SK-N-MC (cell line): ENCODE measurements around the gene RBBP4.
A peak's percentile ranks its signal among the peaks of the same experiment; 100 is the strongest.
"Not testable (repeated sequence)": the region's sequence is repeated elsewhere in the genome, so short reads cannot be mapped to it uniquely, and the experiment has no call there.

Experiments
- DNase-seq: peaks from one replicate; pipeline ENCODE4 v3.0.0-alpha.2; 2011; ENCODE audit warnings: low read depth, low spot score
- H3K27ac ChIP-seq: fragments of 200-600 bp; sonication (generic); 2 replicates; pipeline ENCODE4 v1.5.1; 2016; ENCODE audit warnings: mixed run types
- H3K36me3 ChIP-seq: fragments of 200-600 bp; sonication (generic); 2 replicates; pipeline ENCODE4 v1.6.1; 2017; ENCODE audit warnings: antibody characterized with exemption, low read length, mixed read lengths; ENCODE audit not compliant: insufficient read depth
- H3K4me3 ChIP-seq: fragments of 200-600 bp; sonication (generic); 2 replicates; pipeline ENCODE4 v1.5.1; 2016
- H3K9ac ChIP-seq: fragments of 200-600 bp; sonication (generic); 2 replicates; pipeline ENCODE4 v1.8.0; 2017; ENCODE audit warnings: mixed run types, mixed read lengths; ENCODE audit not compliant: insufficient read length
- H3K9me3 ChIP-seq: fragments of 200-600 bp; sonication (generic); 2 replicates; pipeline ENCODE4 v1.6.1; 2017; ENCODE audit warnings: low read depth, mild to moderate bottlenecking, antibody characterized with exemption, low read length, moderate library complexity, mixed read lengths
- EZH2 ChIP-seq: fragments of 200-600 bp; sonication (generic); IDR thresholded peaks from one replicate; pipeline ENCODE4 v1.6.1; 2017; ENCODE audit warnings: antibody characterized with exemption
- FOXP2 ChIP-seq: optimal IDR thresholded peaks from 2 replicates; pipeline ENCODE3; 2011; ENCODE audit warnings: mild to moderate bottlenecking, moderate library complexity; ENCODE audit not compliant: insufficient read depth; ENCODE audit errors: extremely low read length, control extremely low read depth
- POLR2AphosphoS5 ChIP-seq: IDR thresholded peaks from 2 replicates; pipeline ENCODE4 v1.6.1; 2012; ENCODE audit warnings: mild to moderate bottlenecking, low read depth, low read length, borderline replicate concordance

Gene RBBP4

GRCh38 chr1:32618673-32619221 is 32.3 kb upstream of the RBBP4 start:
- H3K36me3 ChIP-seq, result peaks cover 11% of the 10 kb centered on the region
- no peak for TF ChIP-seq POLR2AphosphoS5
- no peak for TF ChIP-seq FOXP2
- TF ChIP-seq EZH2, result no peak
- no peaks in the 10 kb centered on the region for H3K9me3 ChIP-seq
- H3K27ac ChIP-seq, result no peak overlapping the region
- DNase-seq, result no peak
- H3K4me3 ChIP-seq, result no peak overlapping the region
- no peak overlapping the region for H3K9ac ChIP-seq

- H3K9me3 ChIP-seq, result no peaks in the 10 kb centered on the region
- peaks cover 11% of the 10 kb centered on the region for H3K36me3 ChIP-seq
- H3K4me3 ChIP-seq, result no peak overlapping the region
- TF ChIP-seq EZH2 (no peak), POLR2AphosphoS5 (no peak)
- DNase-seq, result no peak
- no peak overlapping the region for H3K9ac ChIP-seq
- H3K27ac ChIP-seq, result no peak overlapping the region
These were observed 31.1 kb upstream of the RBBP4 start for GRCh38 chr1:32619701-32620485.

- Histone ChIP-seq H3K9me3 (no peaks in the 10 kb centered on the region), H3K4me3 (no peak overlapping the region), H3K36me3 (peaks cover 17% of the 10 kb centered on the region), H3K27ac (no peak overlapping the region), H3K9ac (no peak overlapping the region)
- DNase-seq, result no peak
- no peak for TF ChIP-seq EZH2
- no peak for TF ChIP-seq FOXP2
- no peak for TF ChIP-seq POLR2AphosphoS5
These were observed 28.8 kb upstream of the RBBP4 start for GRCh38 chr1:32622205-32622604.

GRCh38 chr1:32622806-32623681 is 28.0 kb upstream of the RBBP4 start:
- DNase-seq, result no peak
- no peak for TF ChIP-seq POLR2AphosphoS5
- TF ChIP-seq EZH2, result no peak
- TF ChIP-seq FOXP2, result no peak
- Histone ChIP-seq H3K4me3 (no peak overlapping the region), H3K9ac (no peak overlapping the region), H3K36me3 (peaks cover 25% of the 10 kb centered on the region), H3K9me3 (no peaks in the 10 kb centered on the region), H3K27ac (0 out of 2 replicates have a peak overlapping the region, but pooled peaks have one; percentile 19)

- H3K4me3 ChIP-seq, result no peak overlapping the region
- TF ChIP-seq EZH2, result no peak
- no peak for TF ChIP-seq POLR2AphosphoS5
- no peak for DNase-seq
- H3K9me3 ChIP-seq, result no peaks in the 10 kb centered on the region
- no peak overlapping the region for H3K9ac ChIP-seq
- no peak overlapping the region for H3K27ac ChIP-seq
- H3K36me3 ChIP-seq, result peaks cover 25% of the 10 kb centered on the region
These were observed 27.2 kb upstream of the RBBP4 start for GRCh38 chr1:32623775-32624174.

- Histone ChIP-seq H3K4me3 (no peak overlapping the region), H3K27ac (no peak overlapping the region), H3K36me3 (peaks cover 21% of the 10 kb centered on the region), H3K9ac (no peak overlapping the region), H3K9me3 (no peaks in the 10 kb centered on the region)
- no peak for DNase-seq
- TF ChIP-seq POLR2AphosphoS5 (no peak), FOXP2 (no peak), EZH2 (no peak)
These were observed 24.8 kb upstream of the RBBP4 start for GRCh38 chr1:32626176-32626575.

- TF ChIP-seq EZH2 (no peak), FOXP2 (no peak), POLR2AphosphoS5 (no peak)
- no peak overlapping the region for H3K27ac ChIP-seq
- H3K9ac ChIP-seq, result no peak overlapping the region
- H3K4me3 ChIP-seq, result no peak overlapping the region
- DNase-seq, result no peak
- H3K9me3 ChIP-seq, result no peaks in the 10 kb centered on the region
- peaks cover 24% of the 10 kb centered on the region for H3K36me3 ChIP-seq
These were observed 23.3 kb upstream of the RBBP4 start for GRCh38 chr1:32627596-32628162.

GRCh38 chr1:32630173-32630572 is 20.8 kb upstream of the RBBP4 start:
- not testable (repeated sequence) for H3K9me3 ChIP-seq, H3K4me3 ChIP-seq, DNase-seq, H3K27ac ChIP-seq, H3K9ac ChIP-seq
- H3K36me3 ChIP-seq, result peaks cover 24% of the 10 kb centered on the region
